HepG2 (cell line): Measurements from ENCODE around the gene PPP2R5D. TPM values are rescaled to one million over a fixed set of nuclear protein-coding genes. Genes with fewer than 3 reads are reported as not detected.

Experiments
- BATF2 ChIP-seq: sonication (generic); formaldehyde crosslinking; IDR thresholded peaks from 2 replicates; pipeline ENCODE4 v1.8.0; 2022; ENCODE audit warnings: mild to moderate bottlenecking, missing genetic modification reagents, moderate library complexity
- CC2D1A ChIP-seq: sonication (generic); formaldehyde crosslinking; IDR thresholded peaks from 2 replicates; pipeline ENCODE4 v1.8.1; 2023; ENCODE audit warnings: mild to moderate bottlenecking, missing genetic modification reagents
- DDIT3 ChIP-seq: sonication (generic); formaldehyde crosslinking; IDR thresholded peaks from 2 replicates; pipeline ENCODE4 v1.4.0; 2020; ENCODE audit warnings: mild to moderate bottlenecking, missing genetic modification reagents
- HNF1B ChIP-seq: sonication (generic); formaldehyde crosslinking; IDR thresholded peaks from 2 replicates; pipeline ENCODE4 v1.5.1; 2020; ENCODE audit warnings: mild to moderate bottlenecking, moderate library complexity, missing genetic modification reagents
- KAT8 ChIP-seq: IDR thresholded peaks from 2 replicates; pipeline ENCODE4 v1.6.1; 2016; ENCODE audit warnings: missing genetic modification reagents, missing compliant biosample characterization
- KMT2A ChIP-seq: sonication (generic); formaldehyde crosslinking; IDR thresholded peaks from 2 replicates; pipeline ENCODE4 v1.4.0; 2020; ENCODE audit warnings: missing genetic modification reagents
- MYC ChIP-seq: sonication (generic); formaldehyde crosslinking; IDR thresholded peaks from 2 replicates; pipeline ENCODE4 v1.9.0; 2021; ENCODE audit warnings: missing genetic modification reagents, borderline replicate concordance
- NR2F1 ChIP-seq, 2 experiments: fragments of 450-650 bp in 1 of 2; formaldehyde crosslinking in 1 of 2; IDR thresholded peaks; 2 replicates each; pipeline versions ENCODE4 v1.5.0 to v1.6.1; 2016 to 2020; ENCODE audit warnings: mild to moderate bottlenecking in 1 of 2, missing compliant biosample characterization in 1 of 2, missing genetic modification reagents in 1 of 2, moderate library complexity in 1 of 2
- PHF21A ChIP-seq: sonication (generic); formaldehyde crosslinking; IDR thresholded peaks from 2 replicates; pipeline ENCODE4 v1.5.0; 2020; ENCODE audit warnings: mild to moderate bottlenecking, missing genetic modification reagents
- SP1 ChIP-seq, 2 experiments: fragments of 450-650 bp in 1 of 2; sonication (generic) in 1 of 2; formaldehyde crosslinking in 1 of 2; IDR thresholded peaks; 2 replicates each; pipeline versions ENCODE4 v1.4.0 to v1.6.1; 2016 to 2020; ENCODE audit warnings: missing genetic modification reagents in 1 of 2
- STAG1 ChIP-seq: sonication (generic); formaldehyde crosslinking; IDR thresholded peaks from 2 replicates; pipeline ENCODE4 v1.4.0; 2020; ENCODE audit warnings: missing genetic modification reagents
- TCF7 ChIP-seq: sonication (generic); IDR thresholded peaks from 2 replicates; pipeline ENCODE4 v1.6.1; 2016; ENCODE audit warnings: antibody characterized with exemption, low read depth
- TFAP4 ChIP-seq: sonication (generic); IDR thresholded peaks from 2 replicates; pipeline ENCODE4 v1.6.1; 2016; ENCODE audit warnings: low read depth, borderline replicate concordance
- ZNF12 ChIP-seq: sonication (generic); formaldehyde crosslinking; IDR thresholded peaks from 2 replicates; pipeline ENCODE4 v1.5.0; 2020; ENCODE audit warnings: missing genetic modification reagents
- ZNF468 ChIP-seq: sonication (generic); formaldehyde crosslinking; IDR thresholded peaks from 2 replicates; pipeline ENCODE4 v1.8.0; 2022; ENCODE audit warnings: mild to moderate bottlenecking, moderate library complexity, missing genetic modification reagents
- ZNF552 ChIP-seq: sonication (generic); formaldehyde crosslinking; IDR thresholded peaks from 2 replicates; pipeline ENCODE4 v1.9.0; 2022; ENCODE audit warnings: missing genetic modification reagents, mild to moderate bottlenecking, borderline replicate concordance
- ZNF687 ChIP-seq: sonication (generic); formaldehyde crosslinking; IDR thresholded peaks from 2 replicates; pipeline ENCODE4 v1.5.1; 2020; ENCODE audit warnings: mild to moderate bottlenecking, missing genetic modification reagents, moderate library complexity
- ZNF703 ChIP-seq: sonication (generic); formaldehyde crosslinking; IDR thresholded peaks from 2 replicates; pipeline ENCODE4 v1.5.1; 2020; ENCODE audit warnings: missing genetic modification reagents, mild to moderate bottlenecking, moderate library complexity, borderline replicate concordance
- ZNF768 ChIP-seq: sonication (generic); formaldehyde crosslinking; IDR thresholded peaks from 2 replicates; pipeline ENCODE4 v1.4.0; 2020; ENCODE audit warnings: missing genetic modification reagents
- ZNF816 ChIP-seq: sonication (generic); formaldehyde crosslinking; IDR thresholded peaks from 2 replicates; pipeline ENCODE4 v1.8.0; 2022; ENCODE audit warnings: missing genetic modification reagents, mild to moderate bottlenecking, borderline replicate concordance
- polyA plus RNA-seq, 8 experiments: library from polyadenylated mRNA; depleted of rRNA in 3 of 8; stranded (reverse) in 7 of 8; unstranded in 1 of 8; fragments of >200 nt; fragmentation: Illumina TruSeq in 4 of 8; extraction: Trizol in 4 of 8; gene quantifications; 2 replicates each; pipeline versions ENCODE4 v1.2.1 to v1.2.3, GENCODE V29; 2011 to 2016; ENCODE audit warnings: low read depth in 4 of 8, missing spikeins in 1 of 8, mixed read lengths in 1 of 8; ENCODE audit not compliant: insufficient read depth in 1 of 8
- total RNA-seq, 5 experiments: library from RNA; depleted of rRNA; stranded (reverse); fragments of >200 nt; fragmentation: Illumina TruSeq; extraction: Trizol; gene quantifications; 2 replicates each; pipeline ENCODE4 v1.2.3, GENCODE V29; 2016; ENCODE audit warnings: low read depth in 1 of 5

Gene PPP2R5D
- total and polyA plus RNA-seq, 2 of the 13 experiments (the other 11 are each of a cell fraction or from before 2014, with no cell fraction given) = 53.7 to 60.4 TPM

- no peak; the same call in 1 of the 2 replicates for TF ChIP-seq ZNF703 (CRISPR knock-in tag)
- TF ChIP-seq ZNF816 = no peak
- 0 out of 2 replicates have a peak, but pooled peaks have one; percentile 31 for TF ChIP-seq ZNF468 (CRISPR knock-in tag)
- TF ChIP-seq ZNF768 (CRISPR knock-in tag) = peak; percentile 74
- TF ChIP-seq STAG1 = peak; percentile 23
- peak; percentile 89 for TF ChIP-seq KMT2A
- peak; percentile 90 for TF ChIP-seq TFAP4
- TF ChIP-seq SP1 (IDR thresholded peaks at IDR 0.05) = no peak
- TF ChIP-seq SP1 (CRISPR knock-in tag; IDR thresholded peaks at IDR 0.05) = peak; percentile 55; the same call in 1 of the 2 replicates
- TF ChIP-seq CC2D1A = no peak
- no peak for TF ChIP-seq DDIT3
- no peak for TF ChIP-seq ZNF12 (CRISPR knock-in tag)
- peak; percentile 97 for TF ChIP-seq ZNF687 (CRISPR knock-in tag)
- peak; percentile 85 for TF ChIP-seq MYC
- 0 out of 2 replicates have a peak, but pooled peaks have one; percentile 81 for TF ChIP-seq BATF2 (CRISPR knock-in tag)
- peak; percentile 10; the same call in 1 of the 2 replicates for TF ChIP-seq ZNF552 (CRISPR knock-in tag)
- TF ChIP-seq TCF7 = no peak; the same call in 1 of the 2 replicates
- peak; percentile 73 for TF ChIP-seq HNF1B (CRISPR knock-in tag)
- TF ChIP-seq KAT8 (CRISPR knock-in tag) = peak; percentile 66; the same call in 1 of the 2 replicates
- no peak for TF ChIP-seq NR2F1 (CRISPR knock-in tag; IDR thresholded peaks at IDR 0.05)
- TF ChIP-seq PHF21A (CRISPR knock-in tag) = peak; percentile 85; the same call in 1 of the 2 replicates
Observed at GRCh38 chr6:42960243-42961019, 23.9 kb upstream of the PPP2R5D start, which contains the start of gene GNMT (continued).
